Stimulated activated CD8-positive, alpha-beta memory T cell treated with anti-CD3 and anti-CD28 coated beads, Interleukin-4, amount 100 ng/mL, for 24 hours (primary cell): ENCODE measurements around the gene SPOCK3.
"Not testable (repeated sequence)": the region's sequence is repeated elsewhere in the genome, so short reads cannot be mapped to it uniquely, and the experiment has no call there.

Source experiments
- DNase-seq: peaks from one replicate; pipeline ENCODE4 v3.0.0-alpha.2; 2020; ENCODE audit warnings: low read depth

SPOCK3 gene

GRCh38 chr4:166957451-166957850 lies 276.8 kb downstream of the SPOCK3 start:
- no peak for DNase-seq

- DNase-seq = no peak
Observed at GRCh38 chr4:166956484-166956883, 277.8 kb downstream of the SPOCK3 start.

GRCh38 chr4:166941629-166942028 lies 292.7 kb downstream of the SPOCK3 start:
- DNase-seq = no peak

GRCh38 chr4:166930464-166930863 lies 303.8 kb downstream of the SPOCK3 start:
- no peak for DNase-seq

- DNase-seq = no peak
Observed at GRCh38 chr4:166924424-166924823, 309.9 kb downstream of the SPOCK3 start.

- no peak for DNase-seq
Observed at GRCh38 chr4:166913926-166914325, 320.4 kb downstream of the SPOCK3 start.

GRCh38 chr4:166903408-166903807 lies 330.9 kb downstream of the SPOCK3 start:
- no peak for DNase-seq

GRCh38 chr4:166902941-166903340 lies 331.4 kb downstream of the SPOCK3 start:
- no peak for DNase-seq

GRCh38 chr4:166896254-166896653 lies 338.0 kb downstream of the SPOCK3 start:
- no peak for DNase-seq

- no peak for DNase-seq
Observed at GRCh38 chr4:166895771-166896170, 338.5 kb downstream of the SPOCK3 start.

- no peak for DNase-seq
Observed at GRCh38 chr4:166887457-166887856, 346.8 kb downstream of the SPOCK3 start.

GRCh38 chr4:166886718-166887117 lies 347.6 kb downstream of the SPOCK3 start:
- DNase-seq = no peak

- DNase-seq = no peak
Observed at GRCh38 chr4:166882221-166882620, 352.1 kb downstream of the SPOCK3 start.

GRCh38 chr4:166875821-166876220 lies 358.5 kb downstream of the SPOCK3 start:
- DNase-seq = no peak

GRCh38 chr4:166862032-166862431 lies 372.3 kb downstream of the SPOCK3 start:
- DNase-seq = no peak

GRCh38 chr4:166850398-166850797 lies 383.9 kb downstream of the SPOCK3 start:
- DNase-seq = not testable (repeated sequence)

GRCh38 chr4:166846939-166847338 lies 387.4 kb downstream of the SPOCK3 start:
- DNase-seq = no peak

GRCh38 chr4:166842795-166843261 lies 391.5 kb downstream of the SPOCK3 start:
- no peak for DNase-seq

GRCh38 chr4:166839615-166840251 lies 394.6 kb downstream of the SPOCK3 start:
- DNase-seq = no peak

- DNase-seq = no peak
Observed at GRCh38 chr4:166838975-166839614, 395.2 kb downstream of the SPOCK3 start.

GRCh38 chr4:166836865-166837264 lies 397.4 kb downstream of the SPOCK3 start:
- no peak for DNase-seq

GRCh38 chr4:166827629-166828028 lies 406.7 kb downstream of the SPOCK3 start:
- no peak for DNase-seq

- no peak for DNase-seq
Observed at GRCh38 chr4:166827167-166827566, 407.1 kb downstream of the SPOCK3 start.

GRCh38 chr4:166823848-166824247 lies 410.4 kb downstream of the SPOCK3 start:
- DNase-seq = no peak
